ENCODE results near the gene NTN4. TPM values are rescaled to one million over a fixed set of nuclear protein-coding genes. Genes with fewer than 3 reads are reported as not detected.

Gene NTN4
- total RNA-seq, 1 experiment from 2014 or later: 68.4 TPM

DNA sequence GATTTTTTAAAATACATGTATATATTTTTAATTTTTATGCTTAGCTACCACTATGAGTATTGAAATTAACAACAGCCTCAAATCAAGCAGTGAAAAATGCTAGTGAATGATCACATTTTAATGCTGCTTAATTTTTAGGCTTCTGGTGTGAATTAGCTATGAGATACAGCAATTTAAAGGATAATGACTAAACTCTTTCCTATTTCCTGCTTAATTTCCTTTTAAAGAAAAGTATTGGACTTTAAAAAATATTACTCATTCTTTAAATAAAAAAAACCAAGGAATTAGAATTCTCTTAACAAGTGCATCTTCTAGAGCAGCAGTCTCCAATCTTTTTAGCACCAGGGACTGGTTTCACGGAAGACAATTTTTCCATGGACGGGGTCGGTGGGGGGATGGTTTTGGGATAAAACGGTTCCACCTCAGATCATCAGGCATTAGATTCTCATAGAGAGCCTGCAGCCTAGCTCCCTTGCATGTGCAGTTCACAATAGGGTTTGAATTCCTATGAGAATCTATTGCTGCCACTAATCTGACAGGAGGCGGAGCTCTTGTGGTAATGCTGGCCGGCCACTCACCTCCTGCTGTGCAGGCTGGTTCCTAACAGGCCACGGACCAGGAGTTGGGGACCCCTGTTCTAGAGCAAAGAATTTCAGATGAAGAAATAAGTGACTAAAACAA lies 18.6 kb upstream of the NTN4 start:
- BruUV-seq (replicated peaks): no TSS peak
- H3K27me3 Mint-ChIP-seq (ENCODE audit: unreplicated experiment): no peaks in the 10 kb centered on the region
- H3K27ac Mint-ChIP-seq (ENCODE audit: unreplicated experiment): no peak overlapping the region
- TF ChIP-seq, protein P1, sequence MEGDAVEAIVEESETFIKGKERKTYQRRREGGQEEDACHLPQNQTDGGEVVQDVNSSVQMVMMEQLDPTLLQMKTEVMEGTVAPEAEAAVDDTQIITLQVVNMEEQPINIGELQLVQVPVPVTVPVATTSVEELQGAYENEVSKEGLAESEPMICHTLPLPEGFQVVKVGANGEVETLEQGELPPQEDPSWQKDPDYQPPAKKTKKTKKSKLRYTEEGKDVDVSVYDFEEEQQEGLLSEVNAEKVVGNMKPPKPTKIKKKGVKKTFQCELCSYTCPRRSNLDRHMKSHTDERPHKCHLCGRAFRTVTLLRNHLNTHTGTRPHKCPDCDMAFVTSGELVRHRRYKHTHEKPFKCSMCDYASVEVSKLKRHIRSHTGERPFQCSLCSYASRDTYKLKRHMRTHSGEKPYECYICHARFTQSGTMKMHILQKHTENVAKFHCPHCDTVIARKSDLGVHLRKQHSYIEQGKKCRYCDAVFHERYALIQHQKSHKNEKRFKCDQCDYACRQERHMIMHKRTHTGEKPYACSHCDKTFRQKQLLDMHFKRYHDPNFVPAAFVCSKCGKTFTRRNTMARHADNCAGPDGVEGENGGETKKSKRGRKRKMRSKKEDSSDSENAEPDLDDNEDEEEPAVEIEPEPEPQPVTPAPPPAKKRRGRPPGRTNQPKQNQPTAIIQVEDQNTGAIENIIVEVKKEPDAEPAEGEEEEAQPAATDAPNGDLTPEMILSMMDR (IDR thresholded peaks at IDR 0.05; ENCODE audit: unreplicated experiment): no peak
- peaks cover 45% of the 10 kb centered on the region for H3K4me1 Mint-ChIP-seq (ENCODE audit: low read depth, unreplicated experiment)
- no peaks in the 10 kb centered on the region for H3K9me3 Mint-ChIP-seq (ENCODE audit: low read depth, unreplicated experiment)
- CTCF ChIA-PET: no interaction called here
- DNase-seq: no peak
- H3K36me3 Mint-ChIP-seq (ENCODE audit: insufficient read depth, unreplicated experiment): peaks cover 12% of the 10 kb centered on the region
- H3K4me3 Mint-ChIP-seq (ENCODE audit: low read depth, unreplicated experiment): no peak overlapping the region
- intact Hi-C loops (cut with micrococcal nuclease; ENCODE audit: unreplicated experiment): no loop called here

DNA sequence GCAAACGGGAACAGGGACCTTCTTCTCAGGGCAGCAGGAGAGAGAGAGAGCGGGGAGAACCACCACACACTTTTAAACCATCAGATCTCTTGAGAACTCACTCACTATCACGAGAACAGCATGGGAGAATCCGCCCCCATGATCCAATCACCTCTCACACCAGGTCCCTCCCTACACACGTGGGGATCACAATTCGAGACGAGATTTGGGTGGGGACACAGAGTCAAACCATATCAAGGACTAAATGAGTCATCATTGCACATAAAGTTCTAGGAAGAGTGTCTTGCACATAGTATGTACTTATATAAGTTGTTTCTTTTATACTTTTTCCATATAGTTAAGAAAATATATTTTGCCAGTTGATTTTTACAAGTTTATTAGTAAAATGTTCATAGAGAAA lies 17.6 kb upstream of the NTN4 start:
- Mint-ChIP-seq H3K27ac (ENCODE audit: unreplicated experiment) (peak overlapping the region; percentile 43), H3K4me1 (ENCODE audit: low read depth, unreplicated experiment) (peaks cover 53% of the 10 kb centered on the region), H3K4me3 (ENCODE audit: low read depth, unreplicated experiment) (no peak overlapping the region), H3K27me3 (ENCODE audit: unreplicated experiment) (no peaks in the 10 kb centered on the region), H3K9me3 (ENCODE audit: low read depth, unreplicated experiment) (no peaks in the 10 kb centered on the region), H3K36me3 (ENCODE audit: insufficient read depth, unreplicated experiment) (peaks cover 14% of the 10 kb centered on the region)
- intact Hi-C loops (cut with micrococcal nuclease; ENCODE audit: unreplicated experiment): no loop called here
- TF ChIP-seq, protein P1 (IDR thresholded peaks at IDR 0.05; ENCODE audit: unreplicated experiment): no peak
- DNase-seq: no peak
- no TSS peak for BruUV-seq (replicated peaks)
- CTCF ChIA-PET: no interaction called here

DNA sequence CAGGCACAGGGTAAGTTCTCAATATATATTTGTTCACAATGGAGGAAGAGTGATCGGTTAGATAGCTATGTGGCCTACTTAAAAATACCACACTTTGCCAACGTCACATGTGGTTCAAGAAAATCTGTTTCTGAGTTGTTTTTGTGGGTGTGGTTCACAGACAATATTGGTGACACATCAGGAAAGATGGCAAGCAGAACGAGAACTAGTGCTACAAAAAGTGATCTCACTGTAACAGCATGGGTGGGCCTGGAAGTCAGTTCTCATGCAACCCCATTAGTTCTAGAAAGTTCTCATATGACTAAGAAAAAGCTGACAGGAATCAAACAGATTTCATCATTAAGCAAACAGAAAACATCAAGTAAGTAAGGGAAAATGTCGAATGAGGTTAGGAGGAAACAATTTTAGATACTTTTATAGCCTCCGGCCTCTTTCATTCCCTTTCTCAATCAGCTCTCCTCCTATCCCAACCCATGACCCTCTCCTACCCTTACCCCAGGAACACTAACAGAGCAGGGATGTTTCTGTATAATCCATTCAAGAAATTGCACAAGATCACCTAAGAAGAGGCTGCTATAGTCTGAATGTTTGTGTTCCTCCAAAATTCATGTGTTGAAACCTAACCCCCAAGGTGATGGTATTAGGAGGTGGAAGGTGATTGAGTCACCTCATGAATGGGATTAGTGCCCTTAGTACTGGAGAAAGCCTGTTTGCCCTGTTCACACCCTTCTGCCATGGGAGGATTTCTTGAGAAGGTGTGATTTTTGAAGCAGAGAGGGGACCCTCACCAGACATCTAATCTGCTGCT lies 15.5 kb upstream of the NTN4 start:
- intact Hi-C loops (cut with micrococcal nuclease; ENCODE audit: unreplicated experiment): loop anchor here (2.0 kb wide), 1 partner anchor 181 kb away; no protein-coding TSS in a partner anchor
- CTCF ChIA-PET: interaction anchor here (0.6 to 1.9 kb wide), 14 partner anchors 8 to 733 kb away, joined by 3 to 16 read pairs (median 5); partner anchors contain the start of gene NR2C1
- Mint-ChIP-seq H3K36me3 (ENCODE audit: insufficient read depth, unreplicated experiment) (peaks cover 19% of the 10 kb centered on the region), H3K27ac (ENCODE audit: unreplicated experiment) (peak overlapping the region; percentile 100), H3K9me3 (ENCODE audit: low read depth, unreplicated experiment) (no peaks in the 10 kb centered on the region), H3K4me1 (ENCODE audit: low read depth, unreplicated experiment) (peaks cover 61% of the 10 kb centered on the region), H3K4me3 (ENCODE audit: low read depth, unreplicated experiment) (peak overlapping the region; percentile 44), H3K27me3 (ENCODE audit: unreplicated experiment) (no peaks in the 10 kb centered on the region)
- TF ChIP-seq, protein P1 (IDR thresholded peaks at IDR 0.05; ENCODE audit: unreplicated experiment): no peak
- peak; percentile 65 for DNase-seq
- BruUV-seq (replicated peaks): no TSS peak

DNA sequence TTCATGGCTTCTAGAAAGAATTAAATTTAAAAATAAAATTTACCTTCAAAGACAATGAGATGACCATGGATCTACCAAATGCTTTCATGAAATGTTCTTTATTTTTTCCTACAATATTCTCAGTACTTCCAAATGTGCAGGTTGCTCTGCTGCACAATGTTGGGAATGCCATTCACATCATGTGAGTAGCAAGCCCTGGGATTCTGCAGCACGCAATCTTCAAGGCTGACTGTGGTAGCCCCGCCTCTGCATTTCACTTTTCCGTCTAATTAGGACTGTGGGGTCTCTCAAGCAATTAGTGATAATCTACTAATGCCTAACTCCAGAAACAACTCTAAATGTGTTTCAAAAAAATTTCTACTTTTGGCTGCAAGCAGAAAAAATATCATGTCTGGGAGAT lies 13.7 kb upstream of the NTN4 start:
- intact Hi-C loops (cut with micrococcal nuclease; ENCODE audit: unreplicated experiment): loop anchor here (5.0 kb wide), 1 partner anchor 102 kb away; no protein-coding TSS in a partner anchor
- H3K9me3 Mint-ChIP-seq (ENCODE audit: low read depth, unreplicated experiment): no peaks in the 10 kb centered on the region
- TF ChIP-seq, protein P1 (IDR thresholded peaks at IDR 0.05; ENCODE audit: unreplicated experiment): no peak
- no TSS peak for BruUV-seq (replicated peaks)
- CTCF ChIA-PET: interaction anchor here (0.7 kb wide), 1 partner anchor 169 kb away, joined by 3 read pairs; no protein-coding TSS in a partner anchor
- H3K4me1 Mint-ChIP-seq (ENCODE audit: low read depth, unreplicated experiment): peaks cover 63% of the 10 kb centered on the region
- H3K36me3 Mint-ChIP-seq (ENCODE audit: insufficient read depth, unreplicated experiment): peaks cover 19% of the 10 kb centered on the region
- no peaks in the 10 kb centered on the region for H3K27me3 Mint-ChIP-seq (ENCODE audit: unreplicated experiment)
- no peak overlapping the region for H3K4me3 Mint-ChIP-seq (ENCODE audit: low read depth, unreplicated experiment)
- peak overlapping the region; percentile 100 for H3K27ac Mint-ChIP-seq (ENCODE audit: unreplicated experiment)
- no peak for DNase-seq
